SK-N-SH (cell line): Measurements from ENCODE around the gene FUT9.

ENCODE experiments used
- CTCF ChIP-seq: fragments of 200-600 bp; sonication (generic); IDR thresholded peaks from 2 replicates; pipeline ENCODE4 v1.6.1; 2017; ENCODE audit warnings: antibody characterized with exemption, mild to moderate bottlenecking, moderate library complexity
- EP300 ChIP-seq, 2 experiments: IDR thresholded peaks; 2 replicates each; pipeline versions ENCODE4 v1.4.0 to v1.6.1; 2012; ENCODE audit warnings: borderline replicate concordance in 1 of 2, low read depth in 1 of 2, low read length in 1 of 2
- EZH2phosphoT487 ChIP-seq: fragments of 200-600 bp; sonication (generic); IDR thresholded peaks from 2 replicates; pipeline ENCODE4 v1.6.1; 2017; ENCODE audit warnings: low read depth, mixed run types, mild to moderate bottlenecking, antibody characterized with exemption, moderate library complexity, borderline replicate concordance
- MXI1 ChIP-seq: IDR thresholded peaks from 2 replicates; pipeline ENCODE4 v1.6.1; 2012; ENCODE audit warnings: mild to moderate bottlenecking, low read depth, low read length, improper control_type of control experiment
- POLR2AphosphoS5 ChIP-seq: IDR thresholded peaks from 2 replicates; pipeline ENCODE4 v1.6.1; 2012; ENCODE audit warnings: low read depth, low read length
- RAD21 ChIP-seq: IDR thresholded peaks from 2 replicates; pipeline ENCODE4 v1.6.1; 2012; ENCODE audit warnings: mild to moderate bottlenecking, low read length
- RXRA ChIP-seq: IDR thresholded peaks from 2 replicates; pipeline ENCODE4 v1.4.0; 2012; ENCODE audit warnings: low read depth, mild to moderate bottlenecking, borderline replicate concordance
- USF2 ChIP-seq: fragments of 150-350 bp; IDR thresholded peaks from 2 replicates; pipeline ENCODE4 v1.6.1; 2017; ENCODE audit warnings: antibody characterized with exemption, low read length, low read depth, borderline replicate concordance

GRCh38 chr6:96001891-96002575 lies 13.7 kb upstream of the FUT9 start:
- TF ChIP-seq CTCF (no peak), EP300 (IDR thresholded peaks at IDR 0.05; ENCODE audit: borderline replicate concordance in 1 of 2, low read depth in 1 of 2, low read length in 1 of 2) (no peak), RAD21 (no peak), MXI1 (no peak), RXRA (no peak), POLR2AphosphoS5 (no peak), USF2 (no peak), EZH2phosphoT487 (no peak)
